Gastrocnemius medialis (tissue), 4 donors: Measurements from ENCODE around the gene RARS1.

Experiments used
- POLR2A ChIP-seq, 2 donors: fragments of 450-650 bp; IDR thresholded peaks; one replicate each; pipeline ENCODE4 v1.6.1; 2017; ENCODE audit warnings: antibody characterized with exemption in 2 of 2, mild to moderate bottlenecking in 2 of 2, moderate library complexity in 2 of 2
- TF ChIP-seq, protein P1 (sequence below), 5 experiments: fragments of 450-650 bp in 3 of 5; fragments of 200-600 bp in 2 of 5; sonication (generic) in 2 of 5; IDR thresholded peaks in 4 of 5; conservative IDR thresholded peaks in 1 of 5; 1 replicate in 4 of 5; 2 replicates in 1 of 5; pipeline ENCODE4 v1.5.1; 2016 to 2019; ENCODE audit warnings: antibody characterized with exemption in 5 of 5, mild to moderate bottlenecking in 3 of 5, moderate library complexity in 3 of 5

DNA sequence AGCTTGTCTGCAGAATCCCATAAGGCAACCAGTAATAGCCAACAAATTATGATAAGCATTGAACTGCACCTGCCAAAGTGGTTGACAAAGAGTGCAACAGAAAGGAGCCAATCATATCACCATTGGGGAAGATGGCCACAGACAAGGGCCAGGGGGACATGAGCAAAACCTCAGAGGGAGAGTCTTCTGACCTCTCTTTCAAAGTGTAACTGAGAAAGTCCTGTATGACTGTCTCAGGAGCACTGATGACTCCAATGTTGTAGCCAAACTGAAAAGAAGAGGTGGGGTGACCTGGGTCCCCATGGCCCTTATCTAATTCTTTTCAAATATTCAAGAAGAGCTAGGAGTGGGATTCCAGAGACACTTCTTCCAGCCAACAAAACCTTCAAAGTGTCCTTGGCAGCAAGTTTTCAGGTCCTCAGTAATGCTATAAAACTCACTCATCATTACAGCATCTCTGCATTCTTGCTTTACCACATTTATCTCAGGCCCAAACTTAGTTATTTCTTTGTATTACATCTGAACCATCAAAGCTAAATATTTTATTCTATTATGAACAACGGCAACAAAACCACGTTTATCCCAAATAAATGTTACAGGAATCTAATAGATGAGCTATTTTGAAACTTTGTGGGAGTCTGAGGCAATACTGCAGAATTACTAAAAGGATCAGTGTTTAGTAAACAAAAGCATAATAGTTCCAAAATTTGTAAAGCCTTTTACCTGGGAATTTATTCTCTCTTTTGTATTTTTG lies 67.3 kb downstream of the RARS1 start:
- TF ChIP-seq, protein P1, sequence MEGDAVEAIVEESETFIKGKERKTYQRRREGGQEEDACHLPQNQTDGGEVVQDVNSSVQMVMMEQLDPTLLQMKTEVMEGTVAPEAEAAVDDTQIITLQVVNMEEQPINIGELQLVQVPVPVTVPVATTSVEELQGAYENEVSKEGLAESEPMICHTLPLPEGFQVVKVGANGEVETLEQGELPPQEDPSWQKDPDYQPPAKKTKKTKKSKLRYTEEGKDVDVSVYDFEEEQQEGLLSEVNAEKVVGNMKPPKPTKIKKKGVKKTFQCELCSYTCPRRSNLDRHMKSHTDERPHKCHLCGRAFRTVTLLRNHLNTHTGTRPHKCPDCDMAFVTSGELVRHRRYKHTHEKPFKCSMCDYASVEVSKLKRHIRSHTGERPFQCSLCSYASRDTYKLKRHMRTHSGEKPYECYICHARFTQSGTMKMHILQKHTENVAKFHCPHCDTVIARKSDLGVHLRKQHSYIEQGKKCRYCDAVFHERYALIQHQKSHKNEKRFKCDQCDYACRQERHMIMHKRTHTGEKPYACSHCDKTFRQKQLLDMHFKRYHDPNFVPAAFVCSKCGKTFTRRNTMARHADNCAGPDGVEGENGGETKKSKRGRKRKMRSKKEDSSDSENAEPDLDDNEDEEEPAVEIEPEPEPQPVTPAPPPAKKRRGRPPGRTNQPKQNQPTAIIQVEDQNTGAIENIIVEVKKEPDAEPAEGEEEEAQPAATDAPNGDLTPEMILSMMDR (IDR thresholded peaks at IDR 0.05 in 4 of 5, conservative IDR thresholded peaks at IDR 0.05 in 1 of 5), result no peak
- TF ChIP-seq POLR2A (IDR thresholded peaks at IDR 0.05), result no peak
